ENCODE data around the gene SSH2.

GRCh38 chr17:29846298-29846697 is 83.7 kb downstream of the SSH2 start:
- TF ChIP-seq, protein P1, sequence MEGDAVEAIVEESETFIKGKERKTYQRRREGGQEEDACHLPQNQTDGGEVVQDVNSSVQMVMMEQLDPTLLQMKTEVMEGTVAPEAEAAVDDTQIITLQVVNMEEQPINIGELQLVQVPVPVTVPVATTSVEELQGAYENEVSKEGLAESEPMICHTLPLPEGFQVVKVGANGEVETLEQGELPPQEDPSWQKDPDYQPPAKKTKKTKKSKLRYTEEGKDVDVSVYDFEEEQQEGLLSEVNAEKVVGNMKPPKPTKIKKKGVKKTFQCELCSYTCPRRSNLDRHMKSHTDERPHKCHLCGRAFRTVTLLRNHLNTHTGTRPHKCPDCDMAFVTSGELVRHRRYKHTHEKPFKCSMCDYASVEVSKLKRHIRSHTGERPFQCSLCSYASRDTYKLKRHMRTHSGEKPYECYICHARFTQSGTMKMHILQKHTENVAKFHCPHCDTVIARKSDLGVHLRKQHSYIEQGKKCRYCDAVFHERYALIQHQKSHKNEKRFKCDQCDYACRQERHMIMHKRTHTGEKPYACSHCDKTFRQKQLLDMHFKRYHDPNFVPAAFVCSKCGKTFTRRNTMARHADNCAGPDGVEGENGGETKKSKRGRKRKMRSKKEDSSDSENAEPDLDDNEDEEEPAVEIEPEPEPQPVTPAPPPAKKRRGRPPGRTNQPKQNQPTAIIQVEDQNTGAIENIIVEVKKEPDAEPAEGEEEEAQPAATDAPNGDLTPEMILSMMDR (IDR thresholded peaks at IDR 0.05; ENCODE audit: poor library complexity, severe bottlenecking) = no peak
- TF ChIP-seq POLR2AphosphoS5 (IDR thresholded peaks at IDR 0.05) = no peak
- no peak for TF ChIP-seq EZH2 (IDR thresholded peaks at IDR 0.05; ENCODE audit: borderline replicate concordance, insufficient read depth, low read length, poor library complexity, severe bottlenecking)
- TF ChIP-seq MXI1 (conservative IDR thresholded peaks at IDR 0.05; ENCODE audit: poor library complexity, severe bottlenecking) = no peak
- TF ChIP-seq RAD21 (conservative IDR thresholded peaks at IDR 0.05) = no peak
- TF ChIP-seq SMC3 (conservative IDR thresholded peaks at IDR 0.05; ENCODE audit: poor library complexity) = no peak
- TF ChIP-seq TAF1 (IDR thresholded peaks at IDR 0.05; ENCODE audit: low read depth) = no peak

Data from neural cell (in vitro differentiated cells).